ENCODE results near the gene SGCG. TPM values are rescaled to one million over a fixed set of nuclear protein-coding genes. Genes with fewer than 3 reads are reported as not detected.

Gene SGCG
- total RNA-seq, 2 experiments from 2014 or later: not detected

- CTCF ChIA-PET: no interaction called here
- Mint-ChIP-seq H3K36me3 (ENCODE audit: low read depth) (no peaks in the 10 kb centered on the region), H3K4me3 (no peak overlapping the region), H3K4me1 (ENCODE audit: low read depth) (no peaks in the 10 kb centered on the region), H3K27ac (no peak overlapping the region), H3K9me3 (no peaks in the 10 kb centered on the region), H3K27me3 (peaks cover 4% of the 10 kb centered on the region)
- TF ChIP-seq CTCF (IDR thresholded peaks at IDR 0.05): no peak
- DNase-seq: no peak
- H3K36me3 ChIP-seq (ENCODE audit: insufficient read depth, low read length): no peaks in the 10 kb centered on the region
- peaks cover 0 to 3% of the 10 kb centered on the region in 2 experiments for H3K9me3 ChIP-seq (ENCODE audit: control insufficient read depth in 1 of 2, insufficient read depth in 1 of 2, low read length in 2 of 2)
- intact Hi-C loops (cut with DNase I, micrococcal nuclease): no loop called here
- POLR2A ChIA-PET: no interaction called here
- no peak for ATAC-seq (ENCODE audit: poor library complexity)
- no peak overlapping the region for H3K4me3 ChIP-seq (ENCODE audit: low read length)
- H3K27ac ChIP-seq (ENCODE audit: low read depth in 1 of 2, low read length in 2 of 2): no peak overlapping the region
- no peaks in the 10 kb centered on the region for H3K27me3 ChIP-seq (ENCODE audit: control insufficient read depth in 1 of 2, insufficient read depth in 2 of 2, low read length in 2 of 2)
- peaks cover 7% of the 10 kb centered on the region for H3K4me1 ChIP-seq (ENCODE audit: insufficient read depth, low read length)
Observed at GRCh38 chr13:23323946-23324709, 143.3 kb downstream of the SGCG start.

GRCh38 chr13:23325191-23325590 is 144.4 kb downstream of the SGCG start:
- ATAC-seq (ENCODE audit: poor library complexity) (no peak), DNase-seq (no peak)
- no peaks in the 10 kb centered on the region for H3K27me3 Mint-ChIP-seq
- no peaks in the 10 kb centered on the region for H3K4me1 Mint-ChIP-seq (ENCODE audit: low read depth)
- intact Hi-C loops (cut with DNase I, micrococcal nuclease): no loop called here
- no peaks in the 10 kb centered on the region for H3K27me3 ChIP-seq (ENCODE audit: control insufficient read depth in 1 of 2, insufficient read depth in 2 of 2, low read length in 2 of 2)
- no peak for TF ChIP-seq CTCF (IDR thresholded peaks at IDR 0.05)
- POLR2A ChIA-PET: no interaction called here
- CTCF ChIA-PET: no interaction called here
- no peak overlapping the region for H3K4me3 Mint-ChIP-seq
- no peak overlapping the region for H3K27ac ChIP-seq (ENCODE audit: low read depth in 1 of 2, low read length in 2 of 2)
- H3K36me3 ChIP-seq (ENCODE audit: insufficient read depth, low read length): no peaks in the 10 kb centered on the region
- peaks cover 3% of the 10 kb centered on the region for H3K36me3 Mint-ChIP-seq (ENCODE audit: low read depth)
- H3K4me1 ChIP-seq (ENCODE audit: insufficient read depth, low read length): peaks cover 7% of the 10 kb centered on the region
- H3K9me3 Mint-ChIP-seq: peaks cover 7% of the 10 kb centered on the region
- no peak overlapping the region for H3K4me3 ChIP-seq (ENCODE audit: low read length)
- H3K27ac Mint-ChIP-seq: no peak overlapping the region
- peaks cover 0 to 3% of the 10 kb centered on the region in 2 experiments for H3K9me3 ChIP-seq (ENCODE audit: control insufficient read depth in 1 of 2, insufficient read depth in 1 of 2, low read length in 2 of 2)

- H3K4me1 ChIP-seq (ENCODE audit: insufficient read depth, low read length): no peaks in the 10 kb centered on the region
- no peak overlapping the region for H3K27ac ChIP-seq (ENCODE audit: low read depth in 1 of 2, low read length in 2 of 2)
- ATAC-seq (ENCODE audit: poor library complexity): no peak
- no peak for TF ChIP-seq CTCF (IDR thresholded peaks at IDR 0.05)
- no peak for DNase-seq
- ChIA-PET CTCF (no interaction called here), POLR2A (no interaction called here)
- H3K9me3 Mint-ChIP-seq: peaks cover 12% of the 10 kb centered on the region
- no peaks in the 10 kb centered on the region for H3K27me3 Mint-ChIP-seq
- H3K27ac Mint-ChIP-seq: no peak overlapping the region
- no peaks in the 10 kb centered on the region for H3K4me1 Mint-ChIP-seq (ENCODE audit: low read depth)
- H3K27me3 ChIP-seq (ENCODE audit: control insufficient read depth in 1 of 2, insufficient read depth in 2 of 2, low read length in 2 of 2): no peaks in the 10 kb centered on the region
- peaks cover 3 to 41% of the 10 kb centered on the region in 2 experiments for H3K9me3 ChIP-seq (ENCODE audit: control insufficient read depth in 1 of 2, insufficient read depth in 1 of 2, low read length in 2 of 2)
- H3K36me3 ChIP-seq (ENCODE audit: insufficient read depth, low read length): no peaks in the 10 kb centered on the region
- H3K4me3 ChIP-seq (ENCODE audit: low read length): no peak overlapping the region
- intact Hi-C loops (cut with DNase I, micrococcal nuclease): no loop called here
- no peak overlapping the region for H3K4me3 Mint-ChIP-seq
- H3K36me3 Mint-ChIP-seq (ENCODE audit: low read depth): peaks cover 44% of the 10 kb centered on the region
Observed at GRCh38 chr13:23330356-23330755, 149.6 kb downstream of the SGCG start.
